Right atrium auricular region (tissue), 2 donors: ENCODE data around the gene ARMCX6. TPM values are rescaled to one million over a fixed set of nuclear protein-coding genes. Genes with fewer than 3 reads are reported as not detected.
"Not testable (repeated sequence)": the region's sequence is repeated elsewhere in the genome, so short reads cannot be mapped to it uniquely, and the experiment has no call there.

Experiments
- DNase-seq: peaks from one replicate; pipeline ENCODE4 v3.0.0-alpha.2; 2019; ENCODE audit warnings: low spot score
- H3K27ac ChIP-seq, 2 donors: fragments of 200-600 bp; sonication (generic); 1 replicate in 1 of 2; 2 replicates in 1 of 2; pipeline ENCODE4 v1.5.1; 2016 to 2019
- H3K27me3 ChIP-seq, 2 donors: fragments of 200-600 bp; sonication (generic); one replicate each; pipeline versions ENCODE4 v1.5.1 to v1.6.0; 2017 to 2019
- H3K36me3 ChIP-seq: fragments of 200-600 bp; sonication (generic); one replicate; pipeline ENCODE4 v1.5.1; 2016
- H3K4me1 ChIP-seq, 2 donors: fragments of 200-600 bp; sonication (generic); one replicate each; pipeline versions ENCODE4 v1.5.1 to v1.6.0; 2017 to 2019
- H3K4me3 ChIP-seq, 2 donors: fragments of 200-600 bp; sonication (generic); 1 replicate in 1 of 2; 2 replicates in 1 of 2; pipeline ENCODE4 v1.5.1; 2017 to 2019; ENCODE audit warnings: mild to moderate bottlenecking in 1 of 2, moderate library complexity in 1 of 2
- H3K9me3 ChIP-seq, 2 donors: fragments of 200-600 bp; sonication (generic); one replicate each; pipeline ENCODE4 v1.5.1; 2019
- CTCF ChIP-seq, 2 donors: fragments of 200-600 bp; sonication (generic); IDR thresholded peaks; one replicate each; pipeline ENCODE4 v1.5.1; 2019; ENCODE audit warnings: antibody characterized with exemption in 2 of 2
- total RNA-seq, 2 donors: library from RNA; depleted of rRNA; stranded (reverse); fragments of >200 nt; gene quantifications; one replicate each; pipeline ENCODE4 v1.1.0, GENCODE V29; 2016

ARMCX6 gene
- total RNA-seq, 2 donors from 2014 or later, result 12.3 to 18.9 TPM

- no peaks in the 10 kb centered on the region for H3K27me3 ChIP-seq
- H3K9me3 ChIP-seq, result no peaks in the 10 kb centered on the region
- TF ChIP-seq CTCF (IDR thresholded peaks at IDR 0.05), result no peak
- H3K4me3 ChIP-seq, result no peak overlapping the region
- H3K4me1 ChIP-seq, result no peaks in the 10 kb centered on the region
- no peak overlapping the region for H3K27ac ChIP-seq
- no peak for DNase-seq
- no peaks in the 10 kb centered on the region for H3K36me3 ChIP-seq
These were observed 12.7 kb downstream of the ARMCX6 start for GRCh38 chrX:101605146-101605545.

GRCh38 chrX:101602077-101602476, 15.7 kb downstream of the ARMCX6 start:
- Histone ChIP-seq H3K9me3 (no peaks in the 10 kb centered on the region), H3K36me3 (no peaks in the 10 kb centered on the region), H3K27me3 (no peaks in the 10 kb centered on the region), H3K4me3 (no peak overlapping the region), H3K27ac (no peak overlapping the region), H3K4me1 (no peaks in the 10 kb centered on the region)
- TF ChIP-seq CTCF (IDR thresholded peaks at IDR 0.05), result no peak
- no peak for DNase-seq

GRCh38 chrX:101599592-101599991, 18.2 kb downstream of the ARMCX6 start:
- H3K4me1 ChIP-seq, H3K36me3 ChIP-seq, H3K27ac ChIP-seq, DNase-seq, H3K4me3 ChIP-seq, H3K9me3 ChIP-seq, H3K27me3 ChIP-seq: not testable (repeated sequence)

GRCh38 chrX:101595739-101596419, 21.9 kb downstream of the ARMCX6 start:
- Histone ChIP-seq H3K9me3 (no peaks in the 10 kb centered on the region), H3K36me3 (no peaks in the 10 kb centered on the region), H3K27me3 (peaks cover 0 to 7% of the 10 kb centered on the region in 2 donors), H3K4me3 (no peak overlapping the region), H3K27ac (no peak overlapping the region), H3K4me1 (no peaks in the 10 kb centered on the region)
- no peak for DNase-seq
- TF ChIP-seq CTCF (IDR thresholded peaks at IDR 0.05), result peak; percentile 27 to 62

Other genes with a start within 250 kb of the ARMCX6 start
- gene BTK, start 231.8 kb downstream of the ARMCX6 start, total RNA-seq, result 1 to 10 TPM; 2.1 to 2.4 TPM
- gene RPL36A, start 227.0 kb downstream of the ARMCX6 start, total RNA-seq, result 1,000 to 10,000 TPM in 1 of 2 donors, 100 to 1,000 TPM in 1; 495 to 1,021 TPM
- gene GLA, start 210.1 kb downstream of the ARMCX6 start, total RNA-seq, result 10 to 100 TPM in 1 of 2 donors, 1 to 10 TPM in 1; 9.7 to 11.8 TPM
- gene HNRNPH2, start 209.8 kb downstream of the ARMCX6 start, total RNA-seq, result 10 to 100 TPM; 40.5 to 48.5 TPM
- gene ARMCX4, start 132.5 kb downstream of the ARMCX6 start, total RNA-seq, result 1 to 10 TPM; 5.9 to 9.5 TPM
- 10 to 100 TPM; 27.2 to 33.4 TPM for gene ARMCX1, start 67.5 kb downstream of the ARMCX6 start, total RNA-seq
- 10 to 100 TPM; 40.6 to 57.7 TPM for gene ARMCX3, start 5.2 kb upstream of the ARMCX6 start, total RNA-seq
- 10 to 100 TPM; 34.2 to 43.9 TPM for gene ARMCX2, start 41.9 kb upstream of the ARMCX6 start, total RNA-seq